Lower leg skin (tissue), 3 donors: ENCODE data around the gene ADD1.

Experiments used
- CTCF ChIP-seq, 3 donors: fragments of 450-650 bp; IDR thresholded peaks; one replicate each; pipeline ENCODE4 v1.5.1; 2016; ENCODE audit warnings: antibody characterized with exemption in 3 of 3, mild to moderate bottlenecking in 3 of 3, moderate library complexity in 2 of 3
- POLR2A ChIP-seq, 2 donors: fragments of 450-650 bp; IDR thresholded peaks; one replicate each; pipeline ENCODE4 v1.6.1; 2016 to 2017; ENCODE audit warnings: antibody characterized with exemption in 2 of 2, mild to moderate bottlenecking in 1 of 2, moderate library complexity in 1 of 2

- TF ChIP-seq CTCF (IDR thresholded peaks at IDR 0.05), result no peak
- TF ChIP-seq POLR2A (IDR thresholded peaks at IDR 0.05), result no peak
Measured at GRCh38 chr4:2823301-2823670, 20.4 kb upstream of the ADD1 start.
